IMR-90 (cell line): ENCODE measurements around the gene AJM1. TPM values are rescaled to one million over a fixed set of nuclear protein-coding genes. Genes with fewer than 3 reads are reported as not detected.

Source experiments
- ATAC-seq: fragments of 200-7000 bp; cut with Tn5 transposase; 2 replicates; pipeline ENCODE4 v1.9.1; 2020; ENCODE audit warnings: low read depth, mild to moderate bottlenecking, moderate library complexity
- BruUV-seq: library from RNA; stranded (reverse); fragments of 400-500 nt; replicated peaks from 2 replicates; lab custom pipeline; 2021; lab: Mats Ljungman, UMichigan
- CTCF ChIA-PET: fragments of 300-600 bp; formaldehyde crosslinking; extraction: SDS; loops from one replicate; lab custom pipeline; 2021; ENCODE audit warnings: antibody characterized with exemption; lab: Yijun Ruan, JAX
- POLR2A ChIA-PET: fragments of 300-600 bp; sonication (Branson Sonifier 250); formaldehyde crosslinking; loops from one replicate; lab custom pipeline; 2022; ENCODE audit warnings: antibody characterized with exemption; ENCODE audit not compliant: unreplicated experiment; lab: Charles Lee
- DNase-seq: peaks from one replicate; pipeline ENCODE4 v3.0.0; 2013
- H2AFZ ChIP-seq: replicated peaks from 2 replicates; pipeline ENCODE3; 2013; ENCODE audit warnings: low read length, mild to moderate bottlenecking; ENCODE audit not compliant: poor library complexity
- H2AK5ac ChIP-seq: 2 replicates; pipeline ENCODE4 v1.6.1; 2013; ENCODE audit warnings: low read depth, low read length, inconsistent platforms
- H2AK9ac ChIP-seq: replicated peaks from 2 replicates; pipeline ENCODE3; 2013; ENCODE audit warnings: mild to moderate bottlenecking, low read depth, low read length, moderate library complexity; ENCODE audit not compliant: poor library complexity
- H2BK120ac ChIP-seq: 2 replicates; pipeline ENCODE4 v1.6.1; 2013; ENCODE audit warnings: low read depth, low read length, inconsistent platforms
- H2BK15ac ChIP-seq: 3 replicates; pipeline ENCODE4 v1.6.1; 2013; ENCODE audit warnings: low read depth, low read length, inconsistent platforms
- H2BK20ac ChIP-seq: 2 replicates; pipeline ENCODE4 v1.6.1; 2013; ENCODE audit warnings: low read depth, mild to moderate bottlenecking, inconsistent platforms, low read length, moderate library complexity
- H2BK5ac ChIP-seq: 2 replicates; pipeline ENCODE4 v1.6.1; 2013; ENCODE audit warnings: mild to moderate bottlenecking, low read depth, low read length, inconsistent platforms; ENCODE audit not compliant: poor library complexity, severe bottlenecking
- H3K14ac ChIP-seq: replicated peaks from 2 replicates; pipeline ENCODE4 v1.6.1; 2013; ENCODE audit warnings: low read depth, low read length, inconsistent platforms
- H3K18ac ChIP-seq: 2 replicates; pipeline ENCODE4 v1.6.1; 2013; ENCODE audit warnings: low read depth, low read length, control low read depth
- H3K23ac ChIP-seq: 2 replicates; pipeline ENCODE4 v1.6.1; 2013; ENCODE audit warnings: low read depth, low read length, inconsistent platforms
- H3K27ac ChIP-seq: 2 replicates; pipeline ENCODE4 v1.5.1; 2013; ENCODE audit warnings: mild to moderate bottlenecking, control low read depth, low read length; ENCODE audit not compliant: insufficient read depth
- H3K27me3 ChIP-seq: 2 replicates; pipeline ENCODE4 v1.6.1; 2013; ENCODE audit warnings: low read length; ENCODE audit not compliant: control insufficient read depth, insufficient read depth
- H3K36me3 ChIP-seq: 2 replicates; pipeline ENCODE4 v1.6.1; 2013; ENCODE audit warnings: low read length, mixed read lengths; ENCODE audit not compliant: control insufficient read depth, insufficient read depth
- H3K4ac ChIP-seq: 2 replicates; pipeline ENCODE4 v1.6.1; 2013; ENCODE audit warnings: low read depth, low read length, inconsistent platforms
- H3K4me1 ChIP-seq: 2 replicates; pipeline ENCODE4 v1.6.1; 2013; ENCODE audit warnings: low read length, mixed read lengths; ENCODE audit not compliant: control insufficient read depth, insufficient read depth
- H3K4me2 ChIP-seq: 2 replicates; pipeline ENCODE4 v1.6.1; 2013; ENCODE audit warnings: low read depth, mild to moderate bottlenecking, control low read depth, low read length, moderate library complexity
- H3K4me3 ChIP-seq: 2 replicates; pipeline ENCODE4 v1.5.1; 2013; ENCODE audit warnings: low read depth, mild to moderate bottlenecking, control low read depth, low read length, moderate library complexity; ENCODE audit not compliant: insufficient read depth
- H3K56ac ChIP-seq: 2 replicates; pipeline ENCODE4 v1.6.1; 2013; ENCODE audit warnings: low read length, inconsistent platforms; ENCODE audit not compliant: insufficient read depth; ENCODE audit errors: extremely low read depth
- H3K79me1 ChIP-seq, 2 experiments: 2 replicates each; pipeline ENCODE4 v1.6.1; 2013; ENCODE audit warnings: low read length in 2 of 2, inconsistent platforms in 1 of 2, low read depth in 1 of 2
- H3K9ac ChIP-seq: 2 replicates; pipeline ENCODE4 v1.6.1; 2013; ENCODE audit warnings: low read depth, low read length, control low read depth
- H3K9me1 ChIP-seq: 2 replicates; pipeline ENCODE4 v1.6.1; 2013; ENCODE audit warnings: low read length, inconsistent platforms; ENCODE audit not compliant: insufficient read depth
- H3K9me3 ChIP-seq: 2 replicates; pipeline ENCODE4 v1.6.1; 2013; ENCODE audit warnings: low read length; ENCODE audit not compliant: control insufficient read depth, insufficient read depth
- H4K20me1 ChIP-seq: 2 replicates; pipeline ENCODE4 v1.6.1; 2013; ENCODE audit warnings: low read length, inconsistent platforms; ENCODE audit not compliant: insufficient read depth
- H4K5ac ChIP-seq: 2 replicates; pipeline ENCODE4 v1.6.1; 2013; ENCODE audit warnings: mild to moderate bottlenecking, low read depth, low read length, control low read depth
- H4K8ac ChIP-seq, 2 experiments: 2 replicates each; pipeline ENCODE4 v1.6.1; 2013; ENCODE audit warnings: low read depth in 2 of 2, low read length in 2 of 2, control low read depth in 1 of 2, inconsistent platforms in 1 of 2
- H4K91ac ChIP-seq: 2 replicates; pipeline ENCODE4 v1.6.1; 2013; ENCODE audit warnings: low read depth, low read length, inconsistent platforms; ENCODE audit not compliant: insufficient read depth
- CEBPB ChIP-seq: IDR thresholded peaks from 2 replicates; pipeline ENCODE4 v1.6.1; 2012; ENCODE audit warnings: low read depth, low read length, improper control_type of control experiment
- CHD1 ChIP-seq: IDR thresholded peaks from 2 replicates; pipeline ENCODE4 v1.6.1; 2012; ENCODE audit warnings: low read depth, low read length, improper control_type of control experiment
- FOS ChIP-seq: fragments of 150-350 bp; IDR thresholded peaks from 2 replicates; pipeline ENCODE4 v1.6.1; 2016; ENCODE audit warnings: low read depth, low read length
- NFE2L2 ChIP-seq: fragments of 150-350 bp; IDR thresholded peaks from 2 replicates; pipeline ENCODE4 v1.6.1; 2016; ENCODE audit warnings: low read depth, mild to moderate bottlenecking, low read length
- POLR2A ChIP-seq: IDR thresholded peaks from 2 replicates; pipeline ENCODE4 v1.6.1; 2012; ENCODE audit warnings: mild to moderate bottlenecking, low read depth, low read length
- RFX5 ChIP-seq: IDR thresholded peaks from 2 replicates; pipeline ENCODE4 v1.8.0; 2012; ENCODE audit warnings: low read depth, mild to moderate bottlenecking, low read length, moderate library complexity
- SMC3 ChIP-seq: fragments of 150-350 bp; IDR thresholded peaks from 2 replicates; pipeline ENCODE4 v1.6.1; 2016; ENCODE audit warnings: low read depth, mild to moderate bottlenecking, antibody characterized with exemption, low read length, moderate library complexity
- WGBS, 2 experiments: methylation state at CpG; one replicate each; pipeline versions ENCODE4 v1.1.5 to v1.1.7; 2013; ENCODE audit warnings: missing lambda C conversion rate in 2 of 2; ENCODE audit not compliant: insufficient read length in 1 of 2; ENCODE audit errors: extremely low coverage in 2 of 2; 5-methylcytosine and 5-hydroxymethylcytosine counted together
- dilution Hi-C: fragments of 300-500 bp; cut with HindIII; formaldehyde crosslinking; loops from one replicate; pipeline ENCODE4 v1.14.3; 2018; ENCODE audit warnings: low sequenced_read_pairs; ENCODE audit not compliant: unreplicated experiment
- in situ Hi-C: fragments of 300-500 bp; cut with MboI; formaldehyde crosslinking; loops from 3 replicates; pipeline ENCODE4 v1.14.3; 2019; ENCODE audit warnings: low sequenced_read_pairs, inconsistent platforms, mixed read lengths
- intact Hi-C: fragments of 100-400 bp; cut with micrococcal nuclease; formaldehyde crosslinking; loops from 2 replicates; pipeline ENCODE4 v1.10.0; 2022
- polyA plus RNA-seq, 3 experiments: library from polyadenylated mRNA; depleted of rRNA; stranded (reverse); fragments of >200 nt; gene quantifications; 2 replicates each; pipeline ENCODE4 v1.2.3, GENCODE V29; 2012; ENCODE audit warnings: low replicate concordance in 1 of 3
- total RNA-seq: library from RNA; depleted of rRNA; stranded (reverse); fragments of >200 nt; gene quantifications from 2 replicates; pipeline ENCODE4 v1.2.3, GENCODE V29; 2012

Gene AJM1
- total and polyA plus RNA-seq, 2 of the 4 experiments (the other 2 are of a cell fraction) = 0.18 to 1.5 TPM

GRCh38 chr9:136805207-136805740 lies 37.0 kb upstream of the AJM1 start:
- dilution Hi-C loops = no loop called here
- Histone ChIP-seq H2AK5ac (no peak overlapping the region), H2BK5ac (no peak overlapping the region), H2AFZ (no peak overlapping the region), H3K56ac (no peak overlapping the region), H2BK120ac (no peak overlapping the region), H2BK20ac (no peak overlapping the region), H4K5ac (no peak overlapping the region), H3K79me1 (peaks cover 20 to 27% of the 10 kb centered on the region in 2 experiments), H3K36me3 (peaks cover 2% of the 10 kb centered on the region), H3K23ac (no peak overlapping the region), H3K9me1 (no peaks in the 10 kb centered on the region), H4K91ac (no peak overlapping the region), H2AK9ac (no peak overlapping the region), H3K27ac (no peak overlapping the region), H2BK15ac (no peak overlapping the region), H3K9ac (no peak overlapping the region), H3K14ac (no peak overlapping the region), H3K4me1 (peaks cover 16% of the 10 kb centered on the region), H3K27me3 (peaks cover 16% of the 10 kb centered on the region), H3K18ac (no peak overlapping the region), H4K20me1 (peaks cover 13% of the 10 kb centered on the region; the same call in 1 of the 2 replicates), H3K4ac (no peak overlapping the region), H4K8ac (no peak overlapping the region), H3K9me3 (no peaks in the 10 kb centered on the region), H3K4me2 (no peak overlapping the region), H3K4me3 (no peak overlapping the region)
- in situ Hi-C loops = no loop called here
- ChIA-PET CTCF (no interaction called here), POLR2A (no interaction called here)
- no TSS peak for BruUV-seq
- TF ChIP-seq FOS (no peak), CEBPB (no peak), CHD1 (no peak), NFE2L2 (no peak), RFX5 (no peak), POLR2A (no peak), SMC3 (no peak)
- 78% methylated on average over 6 of the region's 12 CpGs; no CpG with 5 or more reads in 1 of the 2 experiments for WGBS, 2 experiments
- ATAC-seq (no peak), DNase-seq (no peak)
- intact Hi-C loops = no loop called here
